Thoracic aorta (tissue), 2 donors: ENCODE measurements around the gene LINC00305. TPM values are rescaled to one million over a fixed set of nuclear protein-coding genes. Genes with fewer than 3 reads are reported as not detected.

Experiments
- ATAC-seq: fragments of 150-250 bp; one replicate; pipeline ENCODE4 v1.8.0; 2017; ENCODE audit warnings: low read depth; ENCODE audit not compliant: insufficient number of reproducible peaks, low FRiP score
- DNase-seq: peaks from one replicate; pipeline ENCODE4 v3.0.0-alpha.2; 2020; ENCODE audit warnings: low spot score
- H3K27ac ChIP-seq, 2 donors: fragments of 200-600 bp; sonication (generic); 1 replicate in 1 of 2; 2 replicates in 1 of 2; pipeline ENCODE4 v1.5.1; 2016; ENCODE audit warnings: mild to moderate bottlenecking in 2 of 2, moderate library complexity in 2 of 2
- H3K27me3 ChIP-seq: fragments of 200-600 bp; sonication (generic); replicated peaks from 2 replicates; pipeline ENCODE4 v1.6.0; 2016; ENCODE audit warnings: mild to moderate bottlenecking; ENCODE audit not compliant: insufficient read depth
- H3K36me3 ChIP-seq: fragments of 200-600 bp; sonication (generic); one replicate; pipeline ENCODE4 v1.5.1; 2016
- H3K4me1 ChIP-seq, 2 donors: fragments of 200-600 bp; sonication (generic); 1 replicate in 1 of 2; 2 replicates in 1 of 2; pipeline versions ENCODE4 v1.5.1 to v1.6.0; 2016; ENCODE audit warnings: low read depth in 2 of 2, mild to moderate bottlenecking in 1 of 2; ENCODE audit not compliant: control insufficient read depth in 1 of 2
- H3K4me3 ChIP-seq: fragments of 200-600 bp; sonication (generic); 2 replicates; pipeline ENCODE4 v1.5.1; 2016; ENCODE audit warnings: mild to moderate bottlenecking
- H3K9me3 ChIP-seq: fragments of 200-600 bp; sonication (generic); 2 replicates; pipeline ENCODE4 v1.5.1; 2016
- total RNA-seq, 2 donors: library from RNA; depleted of rRNA; stranded (reverse); fragments of >200 nt; gene quantifications; one replicate each; pipeline versions ENCODE4 v1.1.0 to v1.2.3, GENCODE V29; 2016
- TF ChIP-seq, protein P1 (sequence below): fragments of 200-600 bp; sonication (generic); IDR thresholded peaks from one replicate; pipeline ENCODE4 v1.5.1; 2019; ENCODE audit warnings: antibody characterized with exemption

Gene LINC00305
- total RNA-seq, 2 donors from 2014 or later, result not detected

- TF ChIP-seq, protein P1, sequence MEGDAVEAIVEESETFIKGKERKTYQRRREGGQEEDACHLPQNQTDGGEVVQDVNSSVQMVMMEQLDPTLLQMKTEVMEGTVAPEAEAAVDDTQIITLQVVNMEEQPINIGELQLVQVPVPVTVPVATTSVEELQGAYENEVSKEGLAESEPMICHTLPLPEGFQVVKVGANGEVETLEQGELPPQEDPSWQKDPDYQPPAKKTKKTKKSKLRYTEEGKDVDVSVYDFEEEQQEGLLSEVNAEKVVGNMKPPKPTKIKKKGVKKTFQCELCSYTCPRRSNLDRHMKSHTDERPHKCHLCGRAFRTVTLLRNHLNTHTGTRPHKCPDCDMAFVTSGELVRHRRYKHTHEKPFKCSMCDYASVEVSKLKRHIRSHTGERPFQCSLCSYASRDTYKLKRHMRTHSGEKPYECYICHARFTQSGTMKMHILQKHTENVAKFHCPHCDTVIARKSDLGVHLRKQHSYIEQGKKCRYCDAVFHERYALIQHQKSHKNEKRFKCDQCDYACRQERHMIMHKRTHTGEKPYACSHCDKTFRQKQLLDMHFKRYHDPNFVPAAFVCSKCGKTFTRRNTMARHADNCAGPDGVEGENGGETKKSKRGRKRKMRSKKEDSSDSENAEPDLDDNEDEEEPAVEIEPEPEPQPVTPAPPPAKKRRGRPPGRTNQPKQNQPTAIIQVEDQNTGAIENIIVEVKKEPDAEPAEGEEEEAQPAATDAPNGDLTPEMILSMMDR, result no peak
- H3K27me3 ChIP-seq, result no peaks in the 10 kb centered on the region
- H3K9me3 ChIP-seq, result no peaks in the 10 kb centered on the region
- H3K4me1 ChIP-seq, result no peaks in the 10 kb centered on the region
- H3K27ac ChIP-seq, result no peak overlapping the region
- no peak overlapping the region for H3K4me3 ChIP-seq
- ATAC-seq, result no peak
- DNase-seq, result no peak
- H3K36me3 ChIP-seq, result no peaks in the 10 kb centered on the region
Measured at GRCh38 chr18:64180171-64180570, 31.3 kb upstream of the LINC00305 start.

DNA sequence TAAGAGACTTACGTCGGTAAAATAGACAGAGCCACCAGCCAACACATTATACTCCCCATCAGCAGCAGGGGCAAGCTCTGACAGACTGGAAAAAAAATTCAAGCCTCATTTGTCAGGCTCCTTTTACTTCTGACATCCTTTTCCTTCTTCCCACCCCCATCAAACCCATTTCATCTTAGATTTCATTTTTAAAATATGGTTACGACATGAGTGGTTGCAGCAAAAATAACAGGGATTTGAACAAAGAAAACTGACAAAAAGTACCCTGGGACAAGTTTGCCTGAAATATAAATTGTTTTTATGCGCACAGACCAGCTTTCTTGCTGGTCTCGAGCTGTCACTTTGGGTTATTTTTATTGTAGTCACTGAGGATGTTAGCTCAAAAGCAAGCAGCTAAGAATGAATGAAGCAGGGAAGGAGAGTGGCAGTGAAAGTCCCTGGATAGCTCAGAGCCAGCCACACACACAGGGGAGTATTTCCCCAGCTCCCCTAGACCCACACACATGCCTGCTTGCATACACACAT lies 30.7 kb upstream of the LINC00305 start:
- Histone ChIP-seq H3K4me1 (no peaks in the 10 kb centered on the region), H3K4me3 (no peak overlapping the region), H3K27me3 (no peaks in the 10 kb centered on the region), H3K27ac (no peak overlapping the region), H3K9me3 (no peaks in the 10 kb centered on the region), H3K36me3 (no peaks in the 10 kb centered on the region)
- DNase-seq, result no peak
- ATAC-seq, result no peak
- TF ChIP-seq, protein P1, result no peak

GRCh38 chr18:64178860-64179259 lies 30.0 kb upstream of the LINC00305 start:
- no peaks in the 10 kb centered on the region for H3K9me3 ChIP-seq
- H3K27me3 ChIP-seq, result no peaks in the 10 kb centered on the region
- no peak overlapping the region for H3K27ac ChIP-seq
- DNase-seq (no peak), ATAC-seq (no peak)
- no peak overlapping the region for H3K4me3 ChIP-seq
- no peaks in the 10 kb centered on the region for H3K36me3 ChIP-seq
- no peaks in the 10 kb centered on the region for H3K4me1 ChIP-seq
- TF ChIP-seq, protein P1, result no peak

DNA sequence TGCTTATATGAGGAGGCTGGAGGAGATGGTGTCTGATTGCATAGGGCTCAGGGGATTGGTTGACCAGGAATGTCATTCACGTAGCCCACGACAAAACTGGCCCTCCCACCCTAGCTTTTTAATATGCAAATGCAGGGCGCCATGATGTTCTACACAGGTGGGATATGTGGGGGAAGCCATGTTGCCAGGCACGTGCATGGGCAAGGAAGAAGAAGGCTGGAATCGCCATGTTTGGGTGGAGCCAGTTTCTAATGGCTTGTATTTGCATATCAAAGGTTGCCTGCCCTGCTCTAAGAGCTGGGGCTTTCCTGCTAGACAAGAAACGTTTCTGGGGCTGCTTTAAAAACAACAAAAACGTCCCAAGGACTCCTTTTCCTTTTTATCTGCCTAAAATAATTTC lies 26.5 kb upstream of the LINC00305 start:
- Histone ChIP-seq H3K9me3 (no peaks in the 10 kb centered on the region), H3K4me3 (no peak overlapping the region), H3K27me3 (no peaks in the 10 kb centered on the region), H3K4me1 (no peaks in the 10 kb centered on the region), H3K36me3 (no peaks in the 10 kb centered on the region), H3K27ac (no peak overlapping the region)
- DNase-seq, result no peak
- TF ChIP-seq, protein P1, result no peak
- ATAC-seq, result no peak

GRCh38 chr18:64171576-64171975 lies 22.7 kb upstream of the LINC00305 start:
- Histone ChIP-seq H3K4me1 (no peaks in the 10 kb centered on the region), H3K9me3 (no peaks in the 10 kb centered on the region), H3K27me3 (no peaks in the 10 kb centered on the region), H3K36me3 (no peaks in the 10 kb centered on the region), H3K4me3 (no peak overlapping the region), H3K27ac (no peak overlapping the region)
- TF ChIP-seq, protein P1, result no peak
- ATAC-seq (no peak), DNase-seq (no peak)
